NB4 (cell line): ENCODE measurements around the gene TCOF1.

Experiments used
- CTCF ChIP-seq: IDR thresholded peaks from one replicate; pipeline ENCODE4 v1.5.1; 2012; ENCODE audit warnings: low read depth, low read length
- MAX ChIP-seq: IDR thresholded peaks from 2 replicates; pipeline ENCODE4 v1.6.1; 2011; ENCODE audit warnings: low read depth, low read length
- POLR2A ChIP-seq: IDR thresholded peaks from 2 replicates; pipeline ENCODE4 v1.6.1; 2011; ENCODE audit warnings: mild to moderate bottlenecking; ENCODE audit not compliant: insufficient read length; ENCODE audit errors: extremely low read depth

GRCh38 chr5:150422758-150423157 is 65.3 kb downstream of the TCOF1 start:
- TF ChIP-seq CTCF (no peak), MAX (no peak), POLR2A (no peak)
